ENCODE measurements around the gene COASY.
A peak's percentile ranks its signal among the peaks of the same experiment; 100 is the strongest.
"Not testable (repeated sequence)": the region's sequence is repeated elsewhere in the genome, so short reads cannot be mapped to it uniquely, and the experiment has no call there.

Gene COASY

DNA sequence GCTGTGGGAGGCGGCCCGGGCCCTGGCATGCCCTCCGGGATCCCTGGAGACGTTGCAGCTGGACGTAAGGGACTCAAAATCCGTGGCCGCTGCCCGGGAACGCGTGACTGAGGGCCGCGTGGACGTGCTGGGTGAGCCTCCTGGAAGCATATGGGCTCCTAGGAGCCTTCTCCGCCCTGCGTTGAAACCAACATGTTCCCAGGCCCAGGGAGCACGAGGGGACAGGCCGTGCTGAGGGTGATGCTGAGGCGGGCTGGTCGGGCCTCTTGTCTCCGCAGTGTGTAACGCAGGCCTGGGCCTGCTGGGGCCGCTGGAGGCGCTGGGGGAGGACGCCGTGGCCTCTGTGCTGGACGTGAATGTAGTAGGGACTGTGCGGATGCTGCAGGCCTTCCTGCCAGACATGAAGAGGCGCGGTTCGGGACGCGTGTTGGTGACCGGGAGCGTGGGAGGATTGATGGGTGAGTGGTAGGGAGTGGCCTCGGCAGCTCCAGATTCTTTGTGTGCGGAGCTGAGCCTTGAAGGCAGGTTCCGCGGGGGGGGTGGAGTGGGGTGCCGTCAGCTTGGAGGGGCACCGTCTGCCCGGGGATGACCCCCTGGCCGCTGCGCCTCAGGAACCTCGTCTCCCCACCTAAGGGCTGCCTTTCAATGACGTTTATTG, 8.7 kb upstream of the COASY start:
- no peak for DNase-seq (ENCODE audit: low read depth)

- DNase-seq (ENCODE audit: low read depth), result no peak
Observed at GRCh38 chr17:42553866-42554249, 8.1 kb upstream of the COASY start.

- DNase-seq (ENCODE audit: low read depth), result peak; percentile 49
Observed at GRCh38 chr17:42554250-42555121, 7.5 kb upstream of the COASY start.

DNA sequence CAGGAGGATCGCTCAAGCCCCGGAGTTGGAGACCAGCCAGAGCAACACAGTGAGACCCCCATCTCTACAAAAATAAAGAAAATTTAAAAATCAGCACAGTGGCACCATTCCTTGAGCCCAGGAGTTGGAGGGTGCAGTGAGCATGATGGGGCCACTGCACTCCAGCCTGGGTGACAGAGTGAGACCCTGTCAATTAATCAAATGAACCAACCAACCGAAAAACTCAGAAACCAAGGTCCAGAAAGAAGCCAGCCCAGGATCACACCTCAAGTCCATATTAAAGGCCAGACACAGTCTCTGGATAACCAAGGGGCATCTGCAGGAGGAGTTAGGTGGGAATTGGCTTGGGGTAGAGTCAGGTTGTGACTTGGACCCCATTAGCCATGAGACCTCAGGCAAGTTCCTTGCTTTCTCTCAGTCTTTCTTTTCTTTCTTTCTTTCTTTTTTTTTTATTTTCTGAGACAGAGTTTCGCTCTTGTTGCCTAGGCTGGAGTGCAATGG, 6.8 kb upstream of the COASY start:
- no peak for DNase-seq (ENCODE audit: low read depth)

DNA sequence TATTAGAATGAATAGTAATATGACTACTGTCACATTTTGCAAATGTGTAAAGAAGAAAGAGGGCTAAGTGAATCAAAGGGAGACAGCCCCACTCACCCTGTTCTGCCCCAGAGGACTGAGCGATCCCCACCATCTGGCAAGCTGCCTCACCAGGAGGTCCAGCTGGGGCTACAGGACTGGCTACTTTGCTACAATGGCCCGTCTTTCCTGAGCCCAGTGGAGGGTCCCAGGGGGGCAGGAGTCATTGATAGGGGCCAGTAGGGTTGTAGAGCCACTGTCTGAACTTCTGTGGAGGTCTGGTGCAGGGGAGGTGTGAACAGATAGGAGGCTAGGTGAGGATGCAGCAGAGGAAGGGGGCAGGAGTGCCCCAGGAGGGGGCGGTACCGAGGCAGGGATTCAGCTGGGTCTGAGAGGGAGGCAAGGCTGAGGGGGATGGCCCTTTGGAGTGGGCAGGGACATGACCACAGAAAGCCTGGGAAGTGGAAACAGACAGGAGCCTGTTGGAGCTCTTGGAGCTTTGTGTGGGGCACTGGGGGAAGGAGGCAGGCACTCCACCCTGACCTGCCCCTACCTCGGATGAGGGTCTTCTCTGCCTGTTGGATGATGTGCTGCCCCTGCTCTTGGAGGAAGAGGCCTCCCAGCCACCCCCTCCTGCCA, 5.9 kb upstream of the COASY start:
- DNase-seq (ENCODE audit: low read depth), result not testable (repeated sequence)

GRCh38 chr17:42559075-42559474, 2.9 kb upstream of the COASY start:
- no peak for DNase-seq (ENCODE audit: low read depth)

DNA sequence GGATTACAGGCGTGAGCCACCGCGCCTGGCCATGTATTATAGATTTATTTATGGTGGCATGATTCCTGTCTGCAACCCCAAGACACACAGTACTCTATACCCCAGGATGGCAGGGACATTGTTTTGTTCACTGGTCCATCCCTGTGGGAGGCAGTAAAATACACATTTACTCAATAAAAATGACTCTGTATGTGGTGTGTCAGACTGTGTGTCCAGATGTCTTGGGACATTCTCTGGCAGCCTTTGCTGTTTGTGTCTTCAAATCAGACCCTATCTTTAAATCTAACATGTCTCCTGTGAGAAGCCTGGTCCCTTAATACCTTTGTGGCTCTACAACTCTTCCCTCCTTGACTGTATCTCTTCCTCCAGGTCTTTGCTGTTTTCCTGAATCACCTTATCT, 1.7 kb upstream of the COASY start:
- no peak for DNase-seq (ENCODE audit: low read depth)

GRCh38 chr17:42562388-42563142, 617 bp downstream of the COASY start:
- DNase-seq (ENCODE audit: low read depth), result no peak

DNA sequence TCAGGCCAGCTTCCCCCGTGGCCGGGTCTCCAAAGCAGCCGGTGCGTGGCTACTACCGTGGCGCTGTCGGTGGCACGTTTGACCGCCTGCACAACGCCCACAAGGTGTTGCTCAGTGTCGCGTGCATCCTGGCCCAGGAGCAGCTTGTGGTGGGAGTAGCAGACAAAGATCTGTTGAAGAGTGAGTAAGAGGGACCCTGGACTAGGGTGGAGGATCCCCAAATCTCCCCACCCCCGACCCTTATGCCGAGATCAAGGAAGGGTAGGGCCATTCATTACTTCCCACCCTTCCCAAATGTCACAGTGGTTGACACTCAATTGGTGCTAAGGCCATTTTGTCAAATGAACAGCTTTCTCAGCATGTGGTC, 1.2 kb downstream of the COASY start:
- no peak for DNase-seq (ENCODE audit: low read depth)

GRCh38 chr17:42563543-42563942, 1.6 kb downstream of the COASY start:
- DNase-seq (ENCODE audit: low read depth), result no peak

DNA sequence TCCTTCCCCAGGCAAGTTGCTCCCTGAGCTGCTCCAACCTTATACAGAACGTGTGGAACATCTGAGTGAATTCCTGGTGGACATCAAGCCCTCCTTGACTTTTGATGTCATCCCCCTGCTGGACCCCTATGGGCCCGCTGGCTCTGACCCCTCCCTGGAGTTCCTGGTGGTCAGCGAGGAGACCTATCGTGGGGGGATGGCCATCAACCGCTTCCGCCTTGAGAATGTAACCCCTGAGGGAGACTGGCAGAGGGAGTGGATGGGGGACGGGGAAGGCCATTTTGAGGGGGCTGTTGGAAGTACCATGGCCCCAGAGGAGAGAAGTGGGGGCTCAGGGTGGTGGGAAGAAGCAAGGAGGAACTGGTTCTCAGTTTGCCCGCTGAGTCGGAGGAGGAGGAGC, 2.0 kb downstream of the COASY start:
- no peak for DNase-seq (ENCODE audit: low read depth)

- no peak for DNase-seq (ENCODE audit: low read depth)
Observed at GRCh38 chr17:42564815-42565522, 3.0 kb downstream of the COASY start.

GRCh38 chr17:42565523-42566214, 3.7 kb downstream of the COASY start:
- no peak for DNase-seq (ENCODE audit: low read depth)

DNA sequence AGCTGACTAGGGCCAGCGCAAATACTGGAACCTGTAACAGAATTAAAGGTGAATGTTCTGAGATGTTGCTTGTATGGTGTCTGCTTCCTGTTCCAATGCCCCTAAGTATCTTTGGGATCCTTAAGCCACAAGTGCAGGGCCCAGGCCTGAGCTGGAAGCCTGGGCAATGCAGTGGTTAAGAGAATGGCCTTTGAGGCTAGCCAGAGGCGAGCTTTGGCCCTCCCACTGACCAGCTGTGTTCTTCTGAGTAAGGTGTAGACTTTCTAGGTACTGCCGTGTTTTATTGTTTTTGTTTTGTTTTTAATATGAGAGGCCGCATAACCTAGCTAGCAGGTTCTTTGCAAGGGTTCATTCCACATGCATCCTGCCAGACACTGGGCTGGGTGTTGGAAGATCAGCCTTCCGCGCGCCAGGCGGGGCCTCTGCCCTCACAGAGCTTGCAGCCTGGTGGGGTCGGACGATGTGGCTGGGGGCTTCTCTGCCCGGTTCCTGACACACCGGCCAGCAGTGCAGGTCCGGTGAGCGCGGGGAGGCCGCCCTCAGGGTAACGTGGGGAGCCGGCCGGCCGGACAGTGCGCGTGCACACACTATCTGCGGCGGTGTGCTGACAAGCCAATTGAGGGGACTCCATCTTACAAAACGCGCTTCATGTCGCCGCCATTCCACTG, 4.4 kb downstream of the COASY start:
- DNase-seq (ENCODE audit: low read depth), result no peak

DNA sequence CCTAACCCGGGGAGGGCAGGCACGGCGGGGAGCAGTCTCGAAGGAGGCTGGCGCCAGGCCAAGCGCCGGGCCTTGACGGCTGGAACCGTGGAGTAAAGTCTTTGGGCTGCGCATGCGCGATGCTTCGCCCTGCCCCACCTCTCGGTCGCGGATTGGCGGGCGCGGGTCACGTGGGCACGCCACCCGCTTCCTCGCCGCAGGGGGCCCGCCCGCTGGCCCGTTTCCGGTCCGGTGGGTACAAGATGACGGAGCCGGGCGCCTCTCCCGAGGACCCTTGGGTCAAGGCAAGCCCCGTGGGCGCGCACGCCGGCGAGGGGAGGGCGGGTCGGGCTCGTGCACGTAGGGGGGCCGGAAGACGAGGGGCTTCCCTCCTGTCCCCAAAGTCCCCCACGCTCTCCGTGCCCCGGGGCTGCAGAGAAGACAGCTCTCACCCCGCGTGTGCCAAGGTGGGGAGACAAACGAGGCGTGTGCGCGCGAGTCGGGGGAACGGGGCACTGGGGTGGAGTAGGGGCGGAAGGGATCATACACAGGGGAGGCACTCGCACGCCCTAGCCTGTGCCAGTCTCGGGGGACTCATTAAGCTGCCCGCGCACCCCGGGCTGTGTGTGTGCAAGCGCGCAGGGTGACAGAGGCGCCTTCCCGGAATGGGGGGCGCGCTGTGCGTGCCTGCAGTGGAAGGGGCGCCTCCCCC, 5.1 kb downstream of the COASY start, which contains the start of gene MLX:
TSS of gene MLX (plus strand) at position 218 of the 691 bp plus-strand sequence. CDS start at position 243, 25 bp downstream.
- DNase-seq (ENCODE audit: low read depth), result peak; percentile 84

- no peak for DNase-seq (ENCODE audit: low read depth)
Observed at GRCh38 chr17:42568341-42569111, 6.6 kb downstream of the COASY start.

DNA sequence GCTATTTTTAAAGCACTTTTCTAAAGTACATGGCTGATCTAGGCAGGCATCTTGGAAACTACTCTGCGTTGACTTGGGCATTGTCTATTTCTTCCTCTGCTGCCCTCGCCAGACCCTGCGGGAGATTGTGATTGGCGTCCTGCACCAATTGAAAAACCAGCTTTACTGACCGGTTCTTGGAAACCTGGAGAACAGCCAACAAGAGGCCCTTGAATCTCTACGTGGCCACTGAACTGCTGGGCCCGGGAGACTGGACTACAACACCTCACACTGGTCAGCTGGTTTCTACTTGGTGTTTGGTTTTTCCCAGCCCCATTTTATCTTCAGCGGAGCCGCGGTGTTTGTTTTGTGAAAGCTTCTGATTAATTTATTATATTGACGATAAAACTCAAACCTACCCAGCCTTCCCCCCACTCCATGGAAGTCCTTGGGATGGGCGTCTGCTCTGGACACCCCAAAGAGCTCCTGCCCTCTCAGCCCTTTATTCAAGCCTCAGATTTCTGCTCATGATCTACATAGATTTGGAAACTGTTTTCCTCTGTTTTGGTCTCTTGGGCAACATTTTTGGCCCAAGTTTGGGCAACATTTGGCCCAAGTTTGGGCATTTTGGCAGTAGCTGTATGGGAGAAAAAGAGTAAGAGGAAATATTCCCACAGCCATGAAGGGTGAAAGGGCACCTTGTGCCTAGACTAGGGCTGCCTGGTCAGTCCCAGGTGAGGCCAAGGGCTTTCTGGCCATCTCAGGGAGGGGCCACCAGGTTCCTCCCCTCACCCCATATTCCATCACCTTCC, 9.7 kb downstream of the COASY start:
- no peak for DNase-seq (ENCODE audit: low read depth)

GRCh38 chr17:42573095-42573494, 11.1 kb downstream of the COASY start:
- no peak for DNase-seq (ENCODE audit: low read depth)

Measured in stimulated activated CD4-positive, alpha-beta T cell treated with anti-CD3 and anti-CD28 coated beads, Interleukin-2, amount 100 ng/mL, for 4 hours (primary cell).